Panc1 (cell line): ENCODE data around the gene CFAP299.

Experiments used
- CTCF ChIP-seq: fragments of 450-650 bp; IDR thresholded peaks from 2 replicates; pipeline ENCODE4 v1.5.1; 2017; ENCODE audit warnings: mild to moderate bottlenecking
- REST ChIP-seq, 2 experiments: IDR thresholded peaks; 2 replicates each; pipeline ENCODE4 v1.6.1; 2011 to 2012; ENCODE audit warnings: low read depth in 2 of 2, control low read depth in 1 of 2, low read length in 1 of 2, mild to moderate bottlenecking in 1 of 2, moderate library complexity in 1 of 2; ENCODE audit not compliant: insufficient read depth in 1 of 2

- no peak for TF ChIP-seq CTCF
- TF ChIP-seq REST (IDR thresholded peaks at IDR 0.05; ENCODE audit: insufficient read depth in 1 of 2, low read depth in 2 of 2, low read length in 1 of 2), result no peak
Observed at GRCh38 chr4:80678413-80678812, 342.9 kb downstream of the CFAP299 start.
